T1000 (cell line): ENCODE measurements around the gene RBM6.
"Not testable (repeated sequence)": the region's sequence is repeated elsewhere in the genome, so short reads cannot be mapped to it uniquely, and the experiment has no call there.

Experiments
- DNase-seq: peaks from one replicate; lab custom pipeline; 2025; ENCODE audit warnings: mixed read lengths; lab: John Stamatoyannopoulos, UW

RBM6 gene, protein sequence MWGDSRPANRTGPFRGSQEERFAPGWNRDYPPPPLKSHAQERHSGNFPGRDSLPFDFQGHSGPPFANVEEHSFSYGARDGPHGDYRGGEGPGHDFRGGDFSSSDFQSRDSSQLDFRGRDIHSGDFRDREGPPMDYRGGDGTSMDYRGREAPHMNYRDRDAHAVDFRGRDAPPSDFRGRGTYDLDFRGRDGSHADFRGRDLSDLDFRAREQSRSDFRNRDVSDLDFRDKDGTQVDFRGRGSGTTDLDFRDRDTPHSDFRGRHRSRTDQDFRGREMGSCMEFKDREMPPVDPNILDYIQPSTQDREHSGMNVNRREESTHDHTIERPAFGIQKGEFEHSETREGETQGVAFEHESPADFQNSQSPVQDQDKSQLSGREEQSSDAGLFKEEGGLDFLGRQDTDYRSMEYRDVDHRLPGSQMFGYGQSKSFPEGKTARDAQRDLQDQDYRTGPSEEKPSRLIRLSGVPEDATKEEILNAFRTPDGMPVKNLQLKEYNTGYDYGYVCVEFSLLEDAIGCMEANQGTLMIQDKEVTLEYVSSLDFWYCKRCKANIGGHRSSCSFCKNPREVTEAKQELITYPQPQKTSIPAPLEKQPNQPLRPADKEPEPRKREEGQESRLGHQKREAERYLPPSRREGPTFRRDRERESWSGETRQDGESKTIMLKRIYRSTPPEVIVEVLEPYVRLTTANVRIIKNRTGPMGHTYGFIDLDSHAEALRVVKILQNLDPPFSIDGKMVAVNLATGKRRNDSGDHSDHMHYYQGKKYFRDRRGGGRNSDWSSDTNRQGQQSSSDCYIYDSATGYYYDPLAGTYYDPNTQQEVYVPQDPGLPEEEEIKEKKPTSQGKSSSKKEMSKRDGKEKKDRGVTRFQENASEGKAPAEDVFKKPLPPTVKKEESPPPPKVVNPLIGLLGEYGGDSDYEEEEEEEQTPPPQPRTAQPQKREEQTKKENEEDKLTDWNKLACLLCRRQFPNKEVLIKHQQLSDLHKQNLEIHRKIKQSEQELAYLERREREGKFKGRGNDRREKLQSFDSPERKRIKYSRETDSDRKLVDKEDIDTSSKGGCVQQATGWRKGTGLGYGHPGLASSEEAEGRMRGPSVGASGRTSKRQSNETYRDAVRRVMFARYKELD

DNA sequence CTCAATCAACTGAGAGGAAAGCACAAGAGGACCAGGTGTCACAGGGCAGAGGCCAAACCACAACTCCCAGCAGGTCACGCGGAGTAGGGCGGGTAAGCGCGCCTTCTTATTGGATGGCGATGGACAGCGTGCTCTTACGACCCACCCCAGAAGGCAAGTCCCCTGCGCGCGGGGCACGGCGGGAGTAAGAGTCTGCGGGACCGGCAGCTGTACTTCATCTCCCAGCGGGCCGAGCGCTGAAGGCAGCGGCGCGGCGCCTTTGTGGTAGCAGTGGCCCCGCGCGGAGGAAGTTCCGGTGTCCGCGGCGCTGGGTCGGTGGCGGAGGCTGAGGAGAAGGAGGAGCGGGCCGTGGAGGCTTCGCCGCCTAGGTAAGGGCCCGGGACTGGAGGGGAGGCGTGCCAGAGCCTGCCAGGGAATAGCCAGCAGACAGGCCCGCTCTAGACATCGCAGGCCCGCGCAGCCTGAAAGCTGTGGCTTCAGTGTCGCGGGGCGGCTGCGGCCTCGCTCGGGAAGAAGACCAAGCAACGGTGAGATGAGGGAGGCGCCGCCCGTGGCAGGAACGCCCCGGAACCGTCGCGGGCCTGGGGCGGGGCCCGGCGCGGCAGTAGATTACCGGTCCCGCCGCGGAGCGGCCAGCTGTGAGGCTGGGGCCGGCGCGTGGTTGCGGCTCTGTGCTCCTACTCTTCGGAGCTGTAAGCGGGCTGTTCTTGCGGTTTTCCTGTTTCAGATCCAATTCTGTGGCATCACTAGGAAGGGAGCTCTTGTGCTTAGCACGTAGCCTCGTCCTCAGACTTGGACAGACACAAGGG lies at the start of gene RBM6:
Gene RBM6 (plus strand): TSS at position 293 of the 809 bp plus-strand sequence. CDS start 22,492 bp downstream, outside the sequence.
- peak; percentile 91 for DNase-seq

DNA sequence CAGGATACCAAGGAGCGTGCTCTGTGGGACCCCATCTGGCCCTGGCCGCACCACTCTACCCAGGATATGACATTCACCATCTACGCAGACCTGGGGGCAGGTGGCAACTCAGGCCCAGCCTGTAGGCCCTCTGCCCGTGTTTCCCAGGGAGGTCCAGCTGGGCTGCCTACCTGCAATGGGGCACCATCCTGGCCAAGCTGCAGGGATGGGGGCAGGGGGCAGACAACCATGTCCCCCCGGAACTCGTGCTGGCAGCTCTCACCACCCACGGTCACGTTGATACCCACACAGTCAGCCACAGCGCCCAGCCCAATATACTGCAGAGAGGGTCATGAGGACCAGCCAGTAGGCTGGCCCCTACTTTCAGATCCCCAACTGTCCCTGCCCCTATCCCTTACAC lies 44.2 kb upstream of the RBM6 start:
- no peak for DNase-seq

DNA sequence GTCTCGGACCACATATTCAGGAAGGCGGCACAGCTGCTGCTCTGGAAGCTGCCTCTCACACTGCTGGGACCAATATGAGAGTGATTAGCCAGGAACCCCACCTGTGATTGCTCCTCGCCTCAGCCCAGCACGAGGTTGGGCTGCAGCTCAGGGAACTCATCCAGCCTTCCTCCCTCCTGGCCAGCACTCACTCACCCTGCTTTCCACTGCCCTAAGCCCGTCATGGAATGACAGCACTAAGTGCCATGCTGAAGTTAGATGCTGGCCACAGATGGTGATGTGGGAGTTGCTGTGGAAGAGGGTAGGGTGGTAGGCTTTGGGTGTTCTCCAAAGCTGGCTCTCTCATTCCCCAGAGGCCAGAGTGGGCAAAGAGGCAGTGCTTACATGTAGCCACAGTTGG lies 43.6 kb upstream of the RBM6 start:
- DNase-seq, result no peak

DNA sequence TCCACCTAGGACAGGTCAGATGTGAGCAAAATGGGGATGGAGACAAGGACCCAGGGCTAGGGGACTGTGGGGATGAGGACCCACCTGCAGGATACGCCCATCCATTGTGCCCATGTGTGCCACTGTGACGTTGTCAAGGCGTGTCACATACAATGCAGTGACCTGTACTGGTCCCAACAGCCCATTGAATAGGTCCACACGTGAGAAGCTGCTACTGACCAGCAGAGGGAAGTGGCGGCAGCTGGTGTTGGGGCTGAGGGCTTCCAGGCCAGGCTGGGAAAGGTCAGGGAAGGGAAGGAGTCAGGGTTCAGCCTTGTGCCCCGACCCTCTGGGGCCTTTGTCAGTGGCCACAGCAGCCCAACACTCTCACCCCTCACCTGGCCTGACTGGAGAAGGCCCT lies 41.0 kb upstream of the RBM6 start:
- no peak for DNase-seq

DNA sequence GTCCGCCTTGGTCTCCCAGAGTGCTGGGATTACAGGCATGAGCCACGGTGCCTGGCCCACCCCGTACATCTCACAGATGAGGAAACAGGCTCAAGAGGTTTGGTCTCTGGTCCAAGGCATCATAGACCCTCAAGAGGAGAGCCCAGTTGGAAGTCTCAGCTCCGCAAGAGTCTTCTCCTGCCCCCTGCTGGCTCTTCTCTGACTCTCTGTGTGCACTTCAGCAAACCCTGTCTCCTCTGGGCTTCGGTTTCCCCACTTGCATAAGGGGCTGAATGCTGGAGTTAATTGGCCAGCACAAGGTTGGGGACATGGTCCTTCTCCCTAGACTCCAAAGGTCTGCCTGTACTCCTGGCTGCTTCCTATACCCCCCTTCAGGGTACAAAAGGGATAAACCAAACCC lies 40.1 kb upstream of the RBM6 start:
- no peak for DNase-seq

DNA sequence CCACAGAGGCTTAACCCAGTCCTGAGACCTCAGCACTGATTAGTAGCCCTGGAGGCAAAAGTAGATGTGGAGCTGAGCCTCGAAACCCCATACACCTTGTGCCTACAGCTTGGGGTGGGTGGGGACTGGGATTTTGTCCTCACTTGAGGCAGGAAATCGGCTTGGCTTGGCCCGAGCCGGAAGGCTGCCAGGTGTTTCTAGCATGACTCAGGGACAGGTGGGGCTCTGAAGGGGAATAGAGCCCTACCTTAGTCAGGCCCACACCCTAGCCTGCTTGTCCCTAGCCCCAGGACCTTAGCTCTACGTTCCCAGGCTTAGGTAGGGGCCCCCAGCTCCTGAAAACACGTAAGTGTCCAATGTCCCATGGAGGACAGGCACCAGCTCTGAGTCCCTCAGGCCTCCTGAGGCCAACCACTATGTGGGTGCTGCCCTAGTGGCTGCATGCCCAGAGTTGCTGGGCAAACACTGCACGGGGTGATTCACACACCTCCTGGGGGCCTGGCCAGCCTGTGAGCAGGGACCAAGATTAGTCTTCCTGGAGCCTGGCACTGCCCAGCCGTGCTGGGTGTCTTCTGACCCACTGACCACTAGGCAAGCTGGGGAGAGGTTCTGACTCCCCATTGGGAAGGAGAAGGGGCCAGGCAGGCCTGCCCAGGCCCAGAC lies 39.3 kb upstream of the RBM6 start:
- DNase-seq, result peak; percentile 72

DNA sequence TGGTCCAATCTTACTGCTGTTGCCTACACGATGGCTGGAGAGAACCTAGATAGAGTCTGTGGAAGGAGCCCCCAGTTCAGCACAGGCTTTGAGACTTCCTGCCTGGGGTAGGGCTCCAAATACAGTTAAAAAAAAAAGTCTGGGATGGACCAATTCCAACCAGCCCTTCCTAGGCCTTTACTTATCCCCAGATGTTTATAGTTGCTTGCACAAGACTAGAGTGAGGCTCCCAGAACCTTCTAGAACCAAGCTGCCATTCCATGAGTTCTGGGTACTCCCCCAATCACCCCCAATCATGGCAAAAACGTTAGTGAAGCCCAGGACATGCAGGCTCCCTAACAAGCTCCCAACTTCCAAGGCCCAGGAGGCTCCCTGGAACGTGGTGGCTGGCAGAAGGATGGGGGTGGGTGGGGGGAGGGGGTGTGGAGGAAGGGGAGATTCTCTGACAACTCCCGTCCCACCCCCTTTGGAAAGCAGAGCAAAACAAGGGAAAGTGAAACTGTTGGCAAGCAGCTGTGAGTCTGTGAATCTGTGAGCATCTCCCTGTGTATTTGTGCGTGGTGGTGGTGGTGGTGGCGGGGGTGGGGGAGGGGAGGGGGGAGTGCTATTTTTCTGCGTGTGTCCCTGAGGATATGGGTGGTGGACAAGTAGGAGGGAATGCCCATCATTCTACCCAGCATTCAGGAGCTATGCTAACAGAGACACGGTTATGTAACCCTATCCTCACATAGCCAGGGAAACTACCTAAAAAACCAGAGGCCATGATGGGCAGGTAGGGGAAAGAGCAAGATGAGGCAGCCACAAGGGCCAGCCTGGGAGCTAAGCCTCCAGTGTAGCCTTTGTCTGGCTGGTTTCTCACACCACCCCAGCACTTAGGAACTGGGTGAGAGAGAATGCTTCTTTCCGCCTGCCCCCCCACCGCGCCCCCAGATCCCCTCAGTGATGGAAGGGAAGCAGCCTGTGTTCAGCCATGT lies 38.3 kb upstream of the RBM6 start:
- no peak for DNase-seq

DNA sequence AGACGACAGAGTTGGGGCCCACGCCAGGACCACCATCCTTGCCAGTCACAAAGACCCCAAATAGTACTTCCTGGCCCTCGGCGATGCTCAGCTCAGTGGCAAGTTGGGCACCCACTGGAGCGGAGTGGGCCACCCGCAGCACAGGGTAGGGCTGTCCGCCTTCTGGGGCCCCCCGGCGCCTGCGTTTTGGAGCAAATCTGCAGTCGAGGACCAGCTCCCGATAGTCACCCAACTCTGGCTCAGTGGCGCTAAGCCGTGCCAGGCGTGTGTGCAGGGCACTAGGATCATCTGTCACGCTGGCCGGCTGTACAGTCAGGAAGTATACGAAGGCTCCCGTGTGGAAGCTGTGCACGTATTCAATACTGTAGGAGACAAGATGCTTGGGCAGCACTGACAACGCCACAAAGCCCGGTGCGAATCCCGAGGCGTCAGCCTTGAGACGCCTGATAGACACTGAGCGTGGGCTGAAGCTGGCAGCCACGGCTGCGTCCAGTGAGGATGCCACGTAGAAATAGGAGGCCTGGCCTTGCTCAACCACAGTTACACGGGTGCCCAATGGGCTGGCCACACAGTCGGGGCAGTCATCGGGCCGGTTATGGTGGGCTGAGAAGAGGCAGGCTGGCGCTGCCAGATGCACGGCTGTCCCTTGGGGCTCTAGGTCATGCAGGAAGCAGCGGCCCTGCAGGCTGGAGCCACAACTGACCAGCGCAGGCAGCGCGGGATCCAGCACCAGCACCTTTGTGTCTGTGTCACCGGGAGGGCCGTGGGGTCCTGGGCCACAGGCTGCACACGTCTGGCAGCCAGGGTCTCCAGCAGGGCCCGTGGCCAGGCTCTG lies 37.2 kb upstream of the RBM6 start:
- DNase-seq, result no peak

DNA sequence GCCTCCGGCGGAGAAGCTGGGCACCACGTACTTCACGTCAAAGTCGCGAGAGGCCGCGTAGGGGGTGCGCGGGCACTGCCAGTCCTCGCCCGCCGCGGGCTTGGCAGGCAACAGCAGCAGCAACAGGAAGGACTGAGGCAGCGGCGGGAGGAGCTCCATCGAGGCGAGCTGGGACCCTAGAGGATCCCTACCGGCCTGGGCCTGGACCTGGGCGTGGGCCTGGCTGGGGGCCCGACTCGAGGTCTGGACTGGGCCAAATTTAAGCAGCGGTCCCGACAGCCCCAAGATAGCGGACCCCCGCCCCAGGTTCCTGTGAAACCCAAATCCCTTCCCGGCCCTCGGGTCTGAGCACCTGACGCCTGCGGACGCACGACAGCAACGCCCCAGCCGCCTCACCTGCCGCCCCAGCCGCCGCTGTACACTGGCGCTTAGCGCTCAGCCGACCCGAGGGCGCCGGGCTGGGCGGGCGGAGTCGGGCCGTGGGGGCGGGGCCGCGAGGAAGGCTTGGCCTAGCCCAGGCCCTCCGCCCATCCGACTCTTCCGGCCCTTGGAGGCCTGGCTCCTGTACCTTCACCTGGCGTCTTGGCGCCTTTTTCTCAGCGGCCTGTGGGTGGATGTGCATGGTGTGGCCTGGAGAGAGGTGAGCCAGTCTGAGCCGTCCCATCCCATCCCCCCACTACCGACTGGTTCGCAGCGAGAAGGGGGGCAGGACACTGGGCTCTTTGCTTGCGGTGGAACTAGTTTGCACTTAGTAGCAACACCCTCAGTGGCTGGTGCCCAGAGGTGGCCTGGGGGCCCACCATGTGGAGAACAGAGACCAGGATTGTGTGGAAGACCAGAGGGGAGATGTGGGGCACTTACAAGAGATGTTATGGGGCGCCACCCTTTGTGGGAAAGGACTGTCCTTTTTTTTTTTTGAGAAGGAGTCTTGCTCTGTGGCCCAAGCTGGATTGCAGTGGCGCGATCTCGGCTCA lies 36.2 kb upstream of the RBM6 start, which contains the start of gene MST1R:
Gene MST1R (minus strand): TSS at position 423 of the 974 bp plus-strand sequence. CDS start 264 bp downstream, at position 159.
- DNase-seq, result no peak

DNA sequence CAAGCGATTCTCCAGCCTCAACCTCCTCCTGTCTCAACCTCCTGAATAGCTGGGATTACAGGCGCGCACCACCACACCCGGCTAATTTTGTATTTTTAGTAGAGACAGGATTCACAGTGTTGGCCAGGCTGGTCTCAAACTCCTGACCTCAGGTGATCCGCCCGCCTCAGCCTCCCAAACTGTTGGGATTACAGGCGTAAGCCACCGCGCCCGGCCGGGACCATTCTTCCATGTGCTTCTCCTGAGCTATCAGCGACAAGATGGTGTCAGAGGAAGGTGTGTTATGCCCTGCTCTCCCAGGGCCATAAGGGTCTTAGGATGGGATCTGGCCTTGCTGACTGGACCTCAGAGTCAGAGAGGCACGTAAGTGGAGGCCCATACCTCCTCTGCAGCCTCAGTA lies 35.5 kb upstream of the RBM6 start:
- not testable (repeated sequence) for DNase-seq

DNA sequence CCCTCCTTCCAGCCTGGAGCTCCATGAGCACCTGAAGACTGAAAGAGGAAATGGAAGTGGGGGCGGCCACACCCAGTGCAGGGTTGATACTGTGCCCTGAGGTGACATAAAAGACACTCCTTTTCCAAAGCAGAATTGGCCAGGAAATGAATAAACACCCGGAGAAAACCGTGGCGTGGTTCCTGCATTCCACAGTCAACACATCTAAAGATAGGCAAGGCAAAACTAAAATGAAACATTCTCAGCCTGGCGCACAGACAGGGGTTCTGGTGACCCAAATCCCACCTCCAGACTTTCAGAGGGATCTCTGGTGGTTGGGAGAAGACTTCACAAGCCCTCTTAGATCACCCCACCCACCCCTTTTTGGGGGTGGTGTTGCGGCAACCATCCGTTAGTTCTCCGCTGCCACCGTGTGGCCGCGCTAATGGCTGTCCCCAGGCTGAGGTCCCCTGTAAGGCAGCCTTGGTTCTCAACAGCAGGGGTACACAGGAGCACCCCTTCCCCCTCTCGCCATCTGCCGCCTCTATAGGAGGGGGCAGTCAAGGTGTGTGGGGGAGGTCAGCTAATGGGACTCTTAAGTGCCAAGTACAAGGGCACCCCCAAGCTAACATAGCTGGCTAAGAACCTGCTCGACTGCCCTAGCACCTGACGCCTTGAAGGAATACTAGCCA lies 33.7 kb upstream of the RBM6 start:
- no peak for DNase-seq

DNA sequence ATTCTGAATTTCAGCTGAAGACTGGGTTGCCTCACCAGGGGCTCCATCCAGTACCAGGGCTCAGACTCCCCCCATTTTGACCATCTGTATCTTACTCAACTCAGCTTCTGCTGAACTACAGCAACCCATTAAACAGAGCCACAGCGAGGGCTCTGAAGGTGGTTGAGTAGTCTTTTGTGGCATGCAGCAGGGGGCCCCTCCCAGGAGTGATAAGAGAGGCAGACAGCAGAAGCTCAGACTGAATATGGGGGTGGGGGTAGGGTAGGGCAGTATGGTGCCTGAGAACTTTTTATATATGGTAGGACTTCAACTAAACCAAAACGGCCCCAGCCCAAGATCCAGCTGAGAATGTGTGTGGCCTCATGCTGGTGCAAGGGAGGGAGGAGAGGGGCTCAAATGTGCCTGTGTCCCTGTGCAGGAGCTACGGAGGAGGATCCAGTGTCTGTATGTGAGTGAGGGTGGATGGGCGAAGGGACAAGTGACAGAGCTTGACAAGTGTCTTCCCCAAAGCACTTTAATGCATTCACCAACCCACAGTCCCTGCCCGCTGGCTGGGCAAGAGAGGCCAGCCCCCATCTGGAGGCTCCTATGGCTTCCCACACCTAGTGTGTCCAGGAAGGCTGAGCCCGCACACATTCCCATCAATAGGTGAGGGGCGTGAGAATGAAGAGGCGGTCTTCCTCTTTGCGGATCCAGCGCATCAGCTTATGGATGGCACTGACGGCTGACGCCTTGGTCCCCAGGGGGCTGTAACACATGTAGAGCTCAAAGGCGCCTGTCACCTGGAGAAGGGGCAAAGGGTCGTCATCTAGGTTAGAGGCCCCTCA lies 31.4 kb upstream of the RBM6 start:
- DNase-seq, result no peak

DNA sequence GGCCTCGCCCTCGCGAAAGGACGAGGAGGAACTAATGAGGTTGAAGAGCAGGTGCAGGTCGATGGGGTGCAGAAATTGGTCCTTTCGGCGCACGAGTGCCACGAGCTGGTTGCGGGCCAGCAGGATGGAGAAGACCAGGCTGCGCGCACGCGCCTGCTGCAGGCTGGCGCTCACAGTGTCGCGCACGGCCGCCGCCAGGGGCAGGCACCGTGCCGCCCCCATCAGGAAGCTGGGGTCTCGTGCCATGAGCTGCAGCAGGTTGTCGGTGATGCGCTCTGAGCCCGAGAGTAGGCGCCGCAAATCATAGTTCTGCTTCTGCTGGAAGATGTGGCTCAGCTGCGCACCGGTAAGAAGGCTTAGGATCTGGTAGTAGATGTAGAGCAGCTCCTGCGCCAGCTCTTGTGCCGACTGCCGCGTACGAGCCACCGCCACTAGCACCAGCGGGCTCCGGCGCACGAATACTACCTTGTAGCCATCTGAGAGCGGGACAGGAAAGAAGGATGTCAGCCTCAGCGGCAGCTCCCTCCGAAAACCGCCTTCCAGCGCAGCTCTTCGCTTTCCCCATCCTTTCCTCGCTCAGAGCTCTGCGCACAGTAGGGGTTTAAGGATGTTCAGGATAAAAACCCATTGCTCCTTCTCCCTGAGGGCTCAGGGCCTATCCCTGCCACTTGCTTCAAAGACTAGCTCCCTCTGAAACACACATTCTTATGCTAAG lies 29.4 kb upstream of the RBM6 start:
- DNase-seq, result no peak

DNA sequence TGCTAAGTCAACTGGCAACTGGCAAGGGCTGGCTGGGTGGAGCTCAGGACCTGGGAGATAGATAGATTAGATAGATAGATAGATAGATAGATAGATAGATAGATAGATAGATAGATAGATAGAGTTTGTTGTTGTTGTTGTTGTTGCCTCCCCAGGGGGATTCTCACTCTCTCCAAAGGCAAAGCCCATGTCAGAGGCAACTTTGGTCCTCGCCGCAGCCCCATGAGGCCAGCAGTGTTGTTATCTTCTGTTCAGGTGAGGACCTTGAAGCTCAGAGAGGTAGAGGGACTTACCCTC lies 28.9 kb upstream of the RBM6 start:
- DNase-seq, result no peak

DNA sequence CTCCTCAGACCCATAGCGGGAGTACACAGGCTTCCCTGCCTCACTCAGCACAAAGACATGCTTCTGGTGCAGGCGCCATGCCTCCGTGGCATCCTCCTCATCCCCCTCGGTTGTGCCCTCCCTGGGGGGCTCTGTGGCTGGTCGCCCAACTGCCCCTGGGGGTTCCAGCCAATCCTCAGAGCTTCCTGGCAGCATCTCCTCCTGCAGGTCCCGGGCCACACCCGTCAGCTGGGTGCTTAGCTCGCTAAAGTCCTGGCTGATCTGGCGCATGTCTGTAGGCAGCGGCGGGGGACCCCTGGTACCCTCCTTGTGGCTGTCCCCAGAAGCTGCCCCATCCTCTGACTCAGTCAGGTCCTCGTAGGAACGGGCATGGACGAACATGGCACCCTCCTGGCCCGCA lies 28.3 kb upstream of the RBM6 start:
- no peak for DNase-seq

DNA sequence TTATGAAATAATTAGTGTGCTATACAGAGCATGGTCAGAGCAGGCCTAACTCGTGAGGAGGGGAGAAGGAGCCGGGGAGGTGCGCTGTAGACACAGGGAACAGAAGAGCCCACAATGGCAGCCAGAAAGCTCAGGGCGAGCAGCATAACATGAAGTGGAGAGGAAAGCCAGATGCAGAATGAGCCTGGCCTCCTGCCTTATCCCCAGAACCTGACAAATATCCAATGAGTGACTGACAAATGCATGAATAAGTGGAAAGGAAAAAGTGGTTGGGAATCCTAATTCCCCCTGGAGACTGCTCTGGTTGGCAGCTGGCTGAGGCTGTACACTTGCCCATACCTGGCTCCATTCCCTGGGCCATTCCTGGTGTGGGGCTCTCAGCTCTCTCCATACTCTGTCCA lies 27.1 kb upstream of the RBM6 start:
- DNase-seq, result no peak
